ENCODE data around the gene LCAT.

The LCAT gene

GRCh38 chr16:67990018-67990386 lies 46.1 kb upstream of the LCAT start:
- Histone ChIP-seq H3K9me3 (ENCODE audit: insufficient read depth, low read depth, low read length) (no peaks in the 10 kb centered on the region), H3K9me2 (replicated peaks; ENCODE audit: low read depth, low read length) (no peaks in the 10 kb centered on the region), H3K4me1 (ENCODE audit: insufficient read depth, low read length, poor library complexity, severe bottlenecking) (peaks cover 10% of the 10 kb centered on the region), H3K79me2 (ENCODE audit: insufficient read depth, low read length) (no peaks in the 10 kb centered on the region), H3F3A (ENCODE audit: low read depth) (no peaks in the 10 kb centered on the region), H3K27me3 (ENCODE audit: insufficient read depth, low read length, poor library complexity, severe bottlenecking) (no peaks in the 10 kb centered on the region), H3K36me3 (ENCODE audit: insufficient read depth, low read length) (no peaks in the 10 kb centered on the region), H4K20me1 (ENCODE audit: insufficient read depth, low read length, poor library complexity, severe bottlenecking) (no peaks in the 10 kb centered on the region), H3K4me2 (ENCODE audit: low read depth, low read length, poor library complexity, severe bottlenecking) (no peak overlapping the region), H3K9ac (ENCODE audit: low read depth, low read length, poor library complexity, severe bottlenecking) (no peak overlapping the region), H3K4me3 (ENCODE audit: low read length, poor library complexity, severe bottlenecking) (no peak overlapping the region), H2AFZ (ENCODE audit: low read length) (no peak overlapping the region)
- TF ChIP-seq, protein P1, sequence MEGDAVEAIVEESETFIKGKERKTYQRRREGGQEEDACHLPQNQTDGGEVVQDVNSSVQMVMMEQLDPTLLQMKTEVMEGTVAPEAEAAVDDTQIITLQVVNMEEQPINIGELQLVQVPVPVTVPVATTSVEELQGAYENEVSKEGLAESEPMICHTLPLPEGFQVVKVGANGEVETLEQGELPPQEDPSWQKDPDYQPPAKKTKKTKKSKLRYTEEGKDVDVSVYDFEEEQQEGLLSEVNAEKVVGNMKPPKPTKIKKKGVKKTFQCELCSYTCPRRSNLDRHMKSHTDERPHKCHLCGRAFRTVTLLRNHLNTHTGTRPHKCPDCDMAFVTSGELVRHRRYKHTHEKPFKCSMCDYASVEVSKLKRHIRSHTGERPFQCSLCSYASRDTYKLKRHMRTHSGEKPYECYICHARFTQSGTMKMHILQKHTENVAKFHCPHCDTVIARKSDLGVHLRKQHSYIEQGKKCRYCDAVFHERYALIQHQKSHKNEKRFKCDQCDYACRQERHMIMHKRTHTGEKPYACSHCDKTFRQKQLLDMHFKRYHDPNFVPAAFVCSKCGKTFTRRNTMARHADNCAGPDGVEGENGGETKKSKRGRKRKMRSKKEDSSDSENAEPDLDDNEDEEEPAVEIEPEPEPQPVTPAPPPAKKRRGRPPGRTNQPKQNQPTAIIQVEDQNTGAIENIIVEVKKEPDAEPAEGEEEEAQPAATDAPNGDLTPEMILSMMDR (conservative IDR thresholded peaks at IDR 0.05; ENCODE audit: low read length), result no peak
- no peak for TF ChIP-seq EZH2phosphoT487 (IDR thresholded peaks at IDR 0.05; ENCODE audit: borderline replicate concordance)

- H2AFZ ChIP-seq (ENCODE audit: low read length), result no peak overlapping the region
- no peaks in the 10 kb centered on the region for H3K79me2 ChIP-seq (ENCODE audit: insufficient read depth, low read length)
- H3K9me3 ChIP-seq (ENCODE audit: insufficient read depth, low read depth, low read length), result no peaks in the 10 kb centered on the region
Observed at GRCh38 chr16:67989322-67990017, 45.5 kb upstream of the LCAT start.

DNA sequence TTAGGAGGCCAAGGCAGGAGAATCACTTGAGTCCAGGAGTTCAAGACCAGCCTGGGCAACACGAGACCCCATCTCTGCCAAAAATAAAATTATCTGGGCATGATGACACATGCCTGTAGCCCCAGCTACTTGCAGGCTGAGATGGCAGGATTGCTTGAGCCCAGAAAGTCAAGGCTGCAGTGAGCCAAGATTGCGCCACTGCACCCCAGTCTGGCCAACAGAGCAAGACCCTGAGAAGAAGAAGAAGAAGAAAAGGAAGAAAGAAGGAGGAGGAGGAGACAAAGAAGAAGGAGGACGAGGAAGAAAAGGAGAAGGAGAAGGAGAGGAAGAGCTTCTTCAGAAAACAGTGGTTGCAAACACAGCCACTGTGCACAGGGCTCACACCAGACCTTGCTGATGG lies 44.8 kb upstream of the LCAT start:
- no peak overlapping the region for H3K4me2 ChIP-seq (ENCODE audit: low read depth, low read length, poor library complexity, severe bottlenecking)
- TF ChIP-seq EZH2phosphoT487 (IDR thresholded peaks at IDR 0.05; ENCODE audit: borderline replicate concordance), result no peak
- TF ChIP-seq, protein P1 (conservative IDR thresholded peaks at IDR 0.05; ENCODE audit: low read length), result no peak
- H3K4me1 ChIP-seq (ENCODE audit: insufficient read depth, low read length, poor library complexity, severe bottlenecking), result peaks cover 19% of the 10 kb centered on the region
- no peak overlapping the region for H3K4me3 ChIP-seq (ENCODE audit: low read length, poor library complexity, severe bottlenecking)
- no peaks in the 10 kb centered on the region for H3K79me2 ChIP-seq (ENCODE audit: insufficient read depth, low read length)
- H3F3A ChIP-seq (ENCODE audit: low read depth), result no peaks in the 10 kb centered on the region
- no peaks in the 10 kb centered on the region for H3K9me2 ChIP-seq (replicated peaks; ENCODE audit: low read depth, low read length)
- H3K9me3 ChIP-seq (ENCODE audit: insufficient read depth, low read depth, low read length), result no peaks in the 10 kb centered on the region
- no peak overlapping the region for H2AFZ ChIP-seq (ENCODE audit: low read length)
- no peaks in the 10 kb centered on the region for H3K36me3 ChIP-seq (ENCODE audit: insufficient read depth, low read length)
- H3K27me3 ChIP-seq (ENCODE audit: insufficient read depth, low read length, poor library complexity, severe bottlenecking), result no peaks in the 10 kb centered on the region
- no peak overlapping the region for H3K9ac ChIP-seq (ENCODE audit: low read depth, low read length, poor library complexity, severe bottlenecking)
- H4K20me1 ChIP-seq (ENCODE audit: insufficient read depth, low read length, poor library complexity, severe bottlenecking), result no peaks in the 10 kb centered on the region

More at GRCh38 chr16:67989322-67990017, 45.5 kb upstream of the LCAT start:
- no peaks in the 10 kb centered on the region for H3K27me3 ChIP-seq (ENCODE audit: insufficient read depth, low read length, poor library complexity, severe bottlenecking)
- H3K4me2 ChIP-seq (ENCODE audit: low read depth, low read length, poor library complexity, severe bottlenecking), result no peak overlapping the region
- no peak overlapping the region for H3K9ac ChIP-seq (ENCODE audit: low read depth, low read length, poor library complexity, severe bottlenecking)
- H3K9me2 ChIP-seq (replicated peaks; ENCODE audit: low read depth, low read length), result no peaks in the 10 kb centered on the region
- no peaks in the 10 kb centered on the region for H3F3A ChIP-seq (ENCODE audit: low read depth)
- no peak overlapping the region for H3K4me3 ChIP-seq (ENCODE audit: low read length, poor library complexity, severe bottlenecking)
- no peaks in the 10 kb centered on the region for H3K36me3 ChIP-seq (ENCODE audit: insufficient read depth, low read length)
- TF ChIP-seq EZH2phosphoT487 (IDR thresholded peaks at IDR 0.05; ENCODE audit: borderline replicate concordance), result no peak
- TF ChIP-seq, protein P1 (conservative IDR thresholded peaks at IDR 0.05; ENCODE audit: low read length), result no peak
- H4K20me1 ChIP-seq (ENCODE audit: insufficient read depth, low read length, poor library complexity, severe bottlenecking), result no peaks in the 10 kb centered on the region
- peaks cover 15% of the 10 kb centered on the region for H3K4me1 ChIP-seq (ENCODE audit: insufficient read depth, low read length, poor library complexity, severe bottlenecking)

Data from Loucy (cell line).